Right renal pelvis (tissue), 4 donors: ENCODE measurements around the gene POU2F2. TPM values are rescaled to one million over a fixed set of nuclear protein-coding genes. Genes with fewer than 3 reads are reported as not detected.

Source experiments
- DNase-seq, 4 donors: peaks; one replicate each; pipeline ENCODE4 v3.0.0-alpha.2; 2013; ENCODE audit warnings: low read depth in 4 of 4, low spot score in 3 of 4, missing footprints in 1 of 4
- polyA plus RNA-seq, 4 donors: library from polyadenylated mRNA; unstranded; fragments of 120-200 nt; gene quantifications; one replicate each; pipeline ENCODE4 v1.2.1, GENCODE V29; 2013; ENCODE audit not compliant: insufficient read length in 4 of 4

The POU2F2 gene
- polyA plus RNA-seq, 4 donors, result 0.55 to 1.4 (median 0.90) TPM

- DNase-seq, result no peak
Observed at GRCh38 chr19:42155796-42156195, 23.6 kb upstream of the POU2F2 start.

DNA sequence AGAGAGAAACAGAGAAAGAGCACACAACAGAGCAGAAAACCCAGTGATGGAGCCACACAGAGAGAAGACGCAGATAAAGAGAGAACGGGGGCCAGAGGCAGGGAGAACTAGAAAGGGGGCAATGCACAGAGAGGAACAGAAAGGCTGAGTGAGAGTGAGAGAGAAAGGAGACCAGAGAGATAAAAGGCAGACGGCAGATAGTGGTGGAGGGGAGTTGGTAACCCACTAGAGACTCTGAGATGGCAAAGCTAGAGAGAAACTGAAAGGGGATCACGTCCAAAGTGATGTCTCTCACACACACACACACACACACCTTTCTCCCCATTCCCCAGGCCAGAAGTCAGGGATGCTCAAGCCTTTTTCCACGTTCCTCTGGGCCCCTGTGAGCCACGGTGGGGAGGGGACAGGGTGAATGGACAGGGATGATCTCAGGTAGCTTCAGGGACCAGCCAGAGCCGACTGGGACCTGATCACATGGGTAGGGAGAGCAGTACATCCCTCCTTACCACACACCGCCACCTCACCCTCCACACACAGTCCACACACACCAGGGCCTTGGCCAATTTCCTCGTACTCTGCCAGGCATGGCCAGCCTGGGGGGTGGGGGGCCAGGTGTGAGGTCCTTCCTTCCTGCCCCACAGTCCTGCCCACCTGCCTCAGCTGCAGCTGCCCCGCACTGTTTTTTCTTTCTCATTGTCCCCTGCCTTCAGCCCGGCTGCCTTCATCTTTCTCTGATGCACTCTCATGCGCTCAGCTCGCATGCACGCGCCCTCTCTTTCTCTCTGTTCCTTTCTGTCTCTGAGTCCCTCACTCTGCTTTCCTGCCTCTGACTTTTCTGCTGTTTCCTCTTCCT, 22.5 kb upstream of the POU2F2 start:
- no peak for DNase-seq

GRCh38 chr19:42153672-42154433, 21.6 kb upstream of the POU2F2 start:
- DNase-seq, result no peak

DNA sequence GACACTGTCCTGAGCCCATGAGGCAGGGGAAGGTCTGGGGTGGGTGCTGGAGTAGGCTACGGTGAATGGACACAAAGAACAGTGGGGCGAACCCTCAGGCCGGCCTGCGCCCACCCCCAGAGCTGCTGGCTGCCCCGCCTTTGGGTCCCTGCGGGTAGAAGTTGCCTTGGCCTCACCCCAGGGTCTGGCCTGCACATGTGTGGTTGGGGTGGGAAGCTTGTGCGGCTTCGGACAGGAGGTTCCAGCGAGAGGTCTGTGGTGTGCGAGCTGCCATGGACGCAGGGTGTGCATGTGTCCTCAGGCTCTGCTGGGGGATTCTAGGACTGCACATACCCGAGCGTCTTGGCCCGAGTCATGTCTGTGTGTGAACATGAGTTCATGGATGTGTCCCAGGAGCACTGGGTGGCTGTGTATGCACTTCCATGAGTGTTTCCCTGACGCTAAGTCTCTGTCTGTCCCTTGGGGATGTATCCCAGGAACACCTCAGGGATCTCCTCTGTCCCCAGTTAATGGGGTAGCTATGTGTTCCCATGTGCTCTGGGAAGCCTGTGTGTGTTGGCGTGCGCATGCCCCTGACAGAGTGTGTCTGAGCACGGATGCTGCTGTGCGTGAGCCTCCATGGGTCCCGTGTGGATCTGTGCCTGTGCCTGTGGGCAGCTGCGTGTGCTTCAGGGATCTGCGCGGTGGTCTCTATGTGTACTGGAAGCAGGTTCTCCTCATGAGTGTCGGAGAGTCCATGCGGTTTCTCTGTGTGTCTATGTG, 20.8 kb upstream of the POU2F2 start:
- no peak for DNase-seq

- DNase-seq, result no peak
Observed at GRCh38 chr19:42151782-42152684, 19.8 kb upstream of the POU2F2 start.

DNA sequence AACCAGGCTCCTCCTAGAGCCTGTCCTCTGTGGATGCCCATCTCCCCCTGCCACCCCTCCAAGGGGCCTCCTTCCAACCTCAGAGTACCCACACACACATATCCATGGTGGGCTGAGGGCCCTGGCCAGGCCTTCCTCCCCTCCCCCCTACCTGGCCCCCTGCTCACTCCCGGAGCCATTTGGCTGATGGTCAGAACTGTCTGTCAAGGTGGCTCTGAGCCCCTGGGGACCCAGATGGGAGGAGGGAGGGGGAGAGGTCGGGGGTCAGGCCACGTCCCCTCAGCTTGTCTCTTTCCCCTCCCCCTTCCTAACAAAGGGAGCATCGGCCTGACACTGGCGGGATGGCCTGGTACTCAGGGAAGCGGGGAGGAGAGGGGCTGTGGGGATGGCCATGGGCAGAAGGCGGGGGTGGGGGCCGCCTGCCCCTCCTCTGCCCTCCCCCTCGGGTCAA, 18.7 kb upstream of the POU2F2 start:
- no peak for DNase-seq

DNA sequence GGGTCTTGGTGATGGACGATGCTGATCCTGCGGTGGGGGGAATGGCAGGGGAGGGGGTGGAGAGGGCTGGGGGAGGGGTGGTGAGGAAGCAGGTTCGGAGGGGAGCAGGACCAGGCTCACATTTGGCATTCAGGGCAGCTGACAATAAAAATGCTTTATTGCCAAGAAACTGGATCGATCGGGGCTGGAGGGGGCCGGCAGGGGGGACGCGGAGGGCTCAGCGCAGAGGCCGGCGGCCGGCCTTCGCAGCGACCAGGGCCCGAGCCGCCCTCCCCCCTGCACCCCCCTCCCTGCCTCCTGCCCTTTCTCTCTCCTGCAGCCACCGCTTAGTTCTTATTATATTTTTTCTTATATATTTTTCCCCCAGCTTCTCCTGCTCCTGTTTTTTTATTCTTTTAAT, 18.1 kb upstream of the POU2F2 start:
- DNase-seq, result no peak

DNA sequence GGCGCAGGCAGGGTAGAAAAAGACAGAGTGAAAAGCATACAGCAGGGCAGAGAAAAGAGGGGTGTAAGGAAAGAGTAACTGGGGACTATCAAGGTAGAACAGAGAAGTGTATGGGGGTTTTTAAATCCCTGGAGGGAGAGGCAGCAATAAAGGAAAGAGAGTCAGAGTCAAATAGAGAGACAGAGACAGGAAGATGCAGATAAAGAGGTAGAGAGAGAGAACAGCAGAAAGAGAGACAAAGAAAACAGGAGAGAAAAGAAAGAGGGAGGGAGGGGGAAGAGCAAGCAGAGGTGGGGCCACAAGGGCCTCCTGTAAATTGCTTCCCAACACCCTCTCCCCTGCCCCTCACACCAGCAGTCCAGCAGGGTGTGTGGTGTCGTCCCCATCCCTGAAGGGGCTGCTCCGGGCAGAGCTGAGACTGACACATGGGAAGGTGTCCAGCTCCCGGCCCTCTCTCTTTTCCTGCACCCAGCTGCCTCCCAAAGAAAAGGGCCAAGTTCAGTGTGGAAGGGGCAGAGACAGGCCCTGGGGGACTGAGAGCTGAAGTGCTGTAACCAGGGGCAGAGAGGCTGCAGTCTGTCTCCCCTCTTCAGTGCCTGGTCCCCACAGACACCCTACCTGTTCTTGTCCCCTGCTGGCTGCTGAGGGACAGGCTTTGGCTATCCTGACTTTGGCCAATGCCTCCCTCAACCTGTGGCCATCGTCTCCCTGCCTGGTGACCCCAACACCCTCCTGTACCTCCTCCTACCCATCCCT, 17.4 kb upstream of the POU2F2 start:
- no peak for DNase-seq

DNA sequence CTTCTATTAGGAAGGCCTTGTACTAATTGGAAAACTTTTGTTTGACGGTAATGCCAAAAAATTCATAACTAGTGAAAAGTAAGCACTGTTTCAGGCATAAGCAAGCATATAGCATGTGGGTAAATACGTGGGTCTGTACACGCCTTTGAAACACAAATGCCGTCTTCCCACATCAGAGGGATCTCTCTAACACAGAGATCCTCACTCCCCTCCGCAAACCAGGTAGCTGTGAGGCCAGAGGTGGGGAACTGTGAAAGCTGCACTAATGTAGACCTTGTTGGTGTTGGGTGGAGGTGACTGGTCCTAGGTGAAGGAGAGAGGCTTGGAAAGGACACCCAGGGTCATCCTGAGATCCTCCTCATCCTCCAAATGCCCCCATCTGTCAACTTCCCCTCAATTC, 16.0 kb upstream of the POU2F2 start:
- no peak for DNase-seq

GRCh38 chr19:42143341-42144234, 11.3 kb upstream of the POU2F2 start:
- peak in 3 of 4 donors; percentile 16 to 38 (median 27) for DNase-seq

GRCh38 chr19:42140125-42140754, 8.0 kb upstream of the POU2F2 start:
- peak; percentile 60 to 74 (median 70) for DNase-seq

DNA sequence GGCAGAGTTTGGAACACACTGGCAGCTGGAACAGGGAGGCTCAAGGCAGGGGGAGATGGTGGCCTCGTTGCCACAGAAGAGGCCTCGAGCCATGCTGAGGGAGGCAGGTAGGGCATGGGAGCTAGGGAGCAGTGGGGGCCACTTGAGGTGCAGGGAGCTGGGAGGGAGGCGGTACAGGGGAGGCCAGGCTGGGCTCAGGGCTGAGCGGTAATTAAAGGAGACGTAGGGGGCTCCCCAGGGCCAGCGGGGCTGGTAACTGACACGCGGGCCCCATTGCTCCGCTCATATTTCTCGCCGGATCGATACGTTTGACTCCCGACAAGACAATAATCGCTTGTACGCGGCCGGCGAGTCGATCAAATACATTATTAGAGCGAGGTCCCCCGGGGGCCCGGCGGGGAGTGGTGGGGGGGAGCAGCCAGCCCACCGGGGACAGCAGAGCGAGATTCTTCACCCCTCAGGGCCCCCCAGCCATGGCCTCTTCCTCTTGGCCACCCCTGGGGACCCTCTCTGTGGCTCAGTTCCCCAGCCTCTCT, 2.4 kb upstream of the POU2F2 start:
- no peak for DNase-seq

DNA sequence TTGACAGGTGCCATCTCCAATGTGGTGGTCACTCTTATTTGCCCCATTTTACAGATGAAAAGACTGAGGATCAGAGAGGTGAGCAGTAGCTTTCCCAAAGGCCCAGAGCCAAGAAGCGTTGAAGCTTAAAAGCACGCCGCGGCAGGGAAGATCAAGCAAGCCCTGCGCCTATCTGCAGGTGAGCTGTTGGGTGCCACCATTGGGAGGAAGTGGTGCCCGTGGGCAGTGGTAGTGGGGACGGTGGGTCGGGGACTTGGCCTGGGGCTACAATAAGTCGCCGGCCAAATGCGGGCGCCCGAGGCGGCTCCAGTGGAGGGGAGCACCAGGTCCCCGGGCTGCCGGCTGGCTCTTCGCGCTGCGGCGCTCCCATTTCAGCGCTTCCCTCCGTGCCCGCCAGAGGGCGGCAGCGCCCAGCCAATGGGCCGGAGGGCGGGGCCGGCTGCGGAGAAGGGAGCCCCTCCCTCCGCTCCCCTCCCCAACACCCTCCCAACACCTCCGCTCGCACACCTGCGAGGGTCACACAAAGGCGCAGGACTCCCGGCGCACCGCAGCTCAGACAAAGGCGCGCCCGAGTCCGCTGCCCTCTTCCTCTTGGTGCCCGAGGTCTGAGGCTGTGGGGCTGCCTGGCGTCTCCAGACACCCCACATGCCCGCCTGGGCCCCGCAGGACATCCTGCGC, 744 bp upstream of the POU2F2 start:
- peak in 1 of 4 donors; percentile 45 for DNase-seq

- DNase-seq, result no peak
Observed at GRCh38 chr19:42131149-42132029, 857 bp downstream of the POU2F2 start.

DNA sequence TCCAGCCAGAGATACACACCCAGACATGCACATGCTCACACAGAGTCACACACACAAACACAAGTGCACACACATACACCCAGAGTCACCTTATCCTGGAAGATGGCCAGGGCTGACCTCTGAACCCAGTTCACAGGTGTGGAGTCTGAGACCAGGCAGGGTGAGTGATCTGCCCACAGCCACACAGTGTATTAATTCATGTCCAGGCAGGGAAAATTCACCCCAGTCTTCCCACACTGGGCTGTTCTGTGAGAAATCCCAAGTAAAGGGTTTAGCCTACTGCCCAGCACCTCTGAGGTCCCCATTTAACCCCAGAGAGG, 2.0 kb downstream of the POU2F2 start:
- DNase-seq, result no peak
